Neural progenitor cell (in vitro differentiated cells): ENCODE data around the gene BTAF1.

Source experiments
- CTCF ChIP-seq: fragments of 200-600 bp; sonication (generic); IDR thresholded peaks from 2 replicates; pipeline ENCODE4 v1.5.1; 2017; ENCODE audit warnings: antibody characterized with exemption, mild to moderate bottlenecking
- EZH2 ChIP-seq: fragments of 200-600 bp; sonication (generic); IDR thresholded peaks from 2 replicates; pipeline ENCODE4 v1.6.1; 2017; ENCODE audit warnings: antibody characterized with exemption, mild to moderate bottlenecking, moderate library complexity
- EZH2phosphoT487 ChIP-seq: fragments of 200-600 bp; sonication (generic); IDR thresholded peaks from 2 replicates; pipeline ENCODE4 v1.6.1; 2017; ENCODE audit warnings: antibody characterized with exemption

- TF ChIP-seq CTCF (no peak), EZH2 (peak; percentile 27), EZH2phosphoT487 (no peak)
These were observed at the start of gene BTAF1 for GRCh38 chr10:91923371-91924211.
